ENCODE data around the gene ZFYVE21. TPM values are rescaled to one million over a fixed set of nuclear protein-coding genes. Genes with fewer than 3 reads are reported as not detected.

ZFYVE21 gene
- total RNA-seq, 4 donors from 2014 or later: 78.7 to 175 (median 139) TPM

DNA sequence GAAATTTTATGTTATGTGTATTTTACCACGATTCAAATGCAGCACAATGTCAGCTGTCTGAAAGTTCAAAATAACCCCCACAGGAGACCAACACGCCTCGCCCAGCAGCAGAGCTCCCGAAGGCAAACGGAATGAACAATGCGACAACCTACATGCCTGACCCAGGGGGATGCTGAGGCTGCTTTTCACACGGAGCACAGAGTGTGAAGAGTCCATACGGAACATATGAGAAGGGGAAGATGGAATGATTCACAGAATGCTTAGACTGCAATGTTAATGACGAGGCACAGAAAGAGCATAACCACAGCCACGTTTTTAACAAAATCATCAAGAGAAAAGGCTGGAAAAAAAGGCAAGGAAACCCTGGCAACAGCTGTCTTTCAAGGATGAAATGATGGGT is 22.6 kb downstream of the ZFYVE21 start:
- TF ChIP-seq, protein P1, sequence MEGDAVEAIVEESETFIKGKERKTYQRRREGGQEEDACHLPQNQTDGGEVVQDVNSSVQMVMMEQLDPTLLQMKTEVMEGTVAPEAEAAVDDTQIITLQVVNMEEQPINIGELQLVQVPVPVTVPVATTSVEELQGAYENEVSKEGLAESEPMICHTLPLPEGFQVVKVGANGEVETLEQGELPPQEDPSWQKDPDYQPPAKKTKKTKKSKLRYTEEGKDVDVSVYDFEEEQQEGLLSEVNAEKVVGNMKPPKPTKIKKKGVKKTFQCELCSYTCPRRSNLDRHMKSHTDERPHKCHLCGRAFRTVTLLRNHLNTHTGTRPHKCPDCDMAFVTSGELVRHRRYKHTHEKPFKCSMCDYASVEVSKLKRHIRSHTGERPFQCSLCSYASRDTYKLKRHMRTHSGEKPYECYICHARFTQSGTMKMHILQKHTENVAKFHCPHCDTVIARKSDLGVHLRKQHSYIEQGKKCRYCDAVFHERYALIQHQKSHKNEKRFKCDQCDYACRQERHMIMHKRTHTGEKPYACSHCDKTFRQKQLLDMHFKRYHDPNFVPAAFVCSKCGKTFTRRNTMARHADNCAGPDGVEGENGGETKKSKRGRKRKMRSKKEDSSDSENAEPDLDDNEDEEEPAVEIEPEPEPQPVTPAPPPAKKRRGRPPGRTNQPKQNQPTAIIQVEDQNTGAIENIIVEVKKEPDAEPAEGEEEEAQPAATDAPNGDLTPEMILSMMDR (IDR thresholded peaks at IDR 0.05; ENCODE audit: low read depth): no peak

GRCh38 chr14:103738701-103739451 is 23.3 kb downstream of the ZFYVE21 start:
- TF ChIP-seq, protein P1 (IDR thresholded peaks at IDR 0.05; ENCODE audit: low read depth): no peak

- TF ChIP-seq, protein P1 (IDR thresholded peaks at IDR 0.05; ENCODE audit: low read depth): no peak
Observed at GRCh38 chr14:103739466-103739792, 23.8 kb downstream of the ZFYVE21 start.

- TF ChIP-seq, protein P1 (IDR thresholded peaks at IDR 0.05; ENCODE audit: low read depth): no peak
Observed at GRCh38 chr14:103739793-103740501, 24.3 kb downstream of the ZFYVE21 start.

- TF ChIP-seq, protein P1 (IDR thresholded peaks at IDR 0.05; ENCODE audit: low read depth): no peak
Observed at GRCh38 chr14:103740991-103741689, 25.5 kb downstream of the ZFYVE21 start.

DNA sequence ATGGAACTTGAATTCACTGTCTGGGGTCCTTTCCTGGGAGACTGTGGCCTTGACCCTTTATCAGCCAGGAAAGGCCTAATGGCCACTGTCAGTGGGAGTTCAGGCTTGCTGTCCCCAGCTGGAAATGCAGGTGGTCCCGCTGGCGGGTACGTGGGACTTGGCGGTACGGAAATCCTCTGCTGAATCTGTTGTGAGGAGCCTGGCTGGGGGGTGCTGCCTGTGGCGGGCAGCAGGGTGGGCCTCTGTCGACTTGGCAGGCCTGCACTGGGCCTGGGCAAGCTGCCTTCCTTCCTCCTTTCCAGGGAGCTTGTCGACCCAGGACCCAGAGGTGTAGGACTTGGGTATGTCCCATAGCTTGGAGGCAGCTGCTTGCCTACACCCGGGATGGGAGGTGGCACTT is 26.3 kb downstream of the ZFYVE21 start:
- TF ChIP-seq, protein P1 (IDR thresholded peaks at IDR 0.05; ENCODE audit: low read depth): no peak

Measured in subcutaneous adipose tissue (tissue), 4 donors.